OCI-LY3 (cell line): Measurements from ENCODE around the gene ITGA11.

Experiments
- EZH2phosphoT487 ChIP-seq: fragments of 200-600 bp; shearing (Covaris generic); IDR thresholded peaks from 2 replicates; pipeline ENCODE4 v1.6.1; 2018; ENCODE audit warnings: antibody characterized with exemption, mixed run types, low read depth
- TF ChIP-seq, protein P1 (sequence below): fragments of 200-600, 300-600 bp; sonication (generic); IDR thresholded peaks from 2 replicates; pipeline ENCODE4 v1.5.1; 2014; ENCODE audit warnings: antibody characterized with exemption, low read length, low read depth

DNA sequence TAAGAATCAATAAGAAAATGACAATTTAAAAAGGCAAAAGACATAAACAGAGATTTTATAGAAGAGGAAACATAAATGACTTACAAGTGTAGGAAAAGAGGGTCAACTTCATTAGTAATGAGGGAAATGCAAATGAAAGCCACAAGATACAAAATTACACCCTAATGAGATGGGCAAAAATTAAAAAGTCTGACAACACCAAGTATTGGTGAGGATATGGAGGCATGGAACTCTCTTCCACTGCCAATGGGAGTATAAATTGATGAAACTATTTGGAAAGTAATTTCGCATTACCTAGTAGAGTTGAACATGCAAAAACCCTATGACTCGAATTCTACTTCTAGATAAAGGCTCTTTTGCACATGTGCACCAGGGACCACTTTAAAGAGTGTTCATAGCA, 28.2 kb upstream of the ITGA11 start:
- TF ChIP-seq, protein P1, sequence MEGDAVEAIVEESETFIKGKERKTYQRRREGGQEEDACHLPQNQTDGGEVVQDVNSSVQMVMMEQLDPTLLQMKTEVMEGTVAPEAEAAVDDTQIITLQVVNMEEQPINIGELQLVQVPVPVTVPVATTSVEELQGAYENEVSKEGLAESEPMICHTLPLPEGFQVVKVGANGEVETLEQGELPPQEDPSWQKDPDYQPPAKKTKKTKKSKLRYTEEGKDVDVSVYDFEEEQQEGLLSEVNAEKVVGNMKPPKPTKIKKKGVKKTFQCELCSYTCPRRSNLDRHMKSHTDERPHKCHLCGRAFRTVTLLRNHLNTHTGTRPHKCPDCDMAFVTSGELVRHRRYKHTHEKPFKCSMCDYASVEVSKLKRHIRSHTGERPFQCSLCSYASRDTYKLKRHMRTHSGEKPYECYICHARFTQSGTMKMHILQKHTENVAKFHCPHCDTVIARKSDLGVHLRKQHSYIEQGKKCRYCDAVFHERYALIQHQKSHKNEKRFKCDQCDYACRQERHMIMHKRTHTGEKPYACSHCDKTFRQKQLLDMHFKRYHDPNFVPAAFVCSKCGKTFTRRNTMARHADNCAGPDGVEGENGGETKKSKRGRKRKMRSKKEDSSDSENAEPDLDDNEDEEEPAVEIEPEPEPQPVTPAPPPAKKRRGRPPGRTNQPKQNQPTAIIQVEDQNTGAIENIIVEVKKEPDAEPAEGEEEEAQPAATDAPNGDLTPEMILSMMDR = no peak
- TF ChIP-seq EZH2phosphoT487 = no peak
